ENCODE data around the gene SOX11.

DNA sequence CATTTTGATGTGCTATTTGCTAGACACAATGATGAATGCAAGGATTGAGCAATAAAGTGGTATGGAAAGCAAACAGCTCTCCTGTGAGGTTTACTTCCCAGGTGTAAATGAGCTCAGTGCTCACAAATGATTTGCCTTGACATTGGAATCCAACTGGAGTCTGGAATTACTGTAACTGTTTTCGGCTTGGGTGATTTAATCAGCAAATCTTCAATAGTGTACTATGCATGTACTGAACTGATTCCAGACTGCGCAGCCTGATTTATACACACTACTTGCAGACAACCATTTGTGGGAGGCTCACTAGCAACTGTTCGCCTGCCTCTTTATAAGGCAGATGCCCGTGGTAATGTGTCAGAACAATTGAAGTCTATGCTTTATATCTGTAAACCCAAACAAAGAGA is 27.9 kb upstream of the SOX11 start:
- TF ChIP-seq, protein P1, sequence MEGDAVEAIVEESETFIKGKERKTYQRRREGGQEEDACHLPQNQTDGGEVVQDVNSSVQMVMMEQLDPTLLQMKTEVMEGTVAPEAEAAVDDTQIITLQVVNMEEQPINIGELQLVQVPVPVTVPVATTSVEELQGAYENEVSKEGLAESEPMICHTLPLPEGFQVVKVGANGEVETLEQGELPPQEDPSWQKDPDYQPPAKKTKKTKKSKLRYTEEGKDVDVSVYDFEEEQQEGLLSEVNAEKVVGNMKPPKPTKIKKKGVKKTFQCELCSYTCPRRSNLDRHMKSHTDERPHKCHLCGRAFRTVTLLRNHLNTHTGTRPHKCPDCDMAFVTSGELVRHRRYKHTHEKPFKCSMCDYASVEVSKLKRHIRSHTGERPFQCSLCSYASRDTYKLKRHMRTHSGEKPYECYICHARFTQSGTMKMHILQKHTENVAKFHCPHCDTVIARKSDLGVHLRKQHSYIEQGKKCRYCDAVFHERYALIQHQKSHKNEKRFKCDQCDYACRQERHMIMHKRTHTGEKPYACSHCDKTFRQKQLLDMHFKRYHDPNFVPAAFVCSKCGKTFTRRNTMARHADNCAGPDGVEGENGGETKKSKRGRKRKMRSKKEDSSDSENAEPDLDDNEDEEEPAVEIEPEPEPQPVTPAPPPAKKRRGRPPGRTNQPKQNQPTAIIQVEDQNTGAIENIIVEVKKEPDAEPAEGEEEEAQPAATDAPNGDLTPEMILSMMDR (IDR thresholded peaks at IDR 0.05; ENCODE audit: low read length) = no peak
- TF ChIP-seq EZH2 (IDR thresholded peaks at IDR 0.05; ENCODE audit: borderline replicate concordance, low read length) = no peak
